Mucosa of stomach (tissue), 1 donor: Measurements from ENCODE around the gene TSPAN18.

Source experiments
- H3K27me3 ChIP-seq: one replicate; pipeline ENCODE4 v1.7.0; 2013; ENCODE audit warnings: mild to moderate bottlenecking, low read length; ENCODE audit not compliant: control insufficient read depth, insufficient read depth
- H3K36me3 ChIP-seq: one replicate; pipeline ENCODE4 v1.7.0; 2013; ENCODE audit warnings: low read length; ENCODE audit not compliant: control insufficient read depth, insufficient read depth
- H3K4me1 ChIP-seq: one replicate; pipeline ENCODE4 v1.7.0; 2013; ENCODE audit warnings: mild to moderate bottlenecking, low read length; ENCODE audit not compliant: control insufficient read depth, insufficient read depth
- H3K4me3 ChIP-seq: one replicate; pipeline ENCODE4 v1.7.0; 2013; ENCODE audit warnings: low read length
- H3K9ac ChIP-seq: one replicate; pipeline ENCODE4 v1.7.0; 2013; ENCODE audit warnings: mild to moderate bottlenecking, low read length, moderate library complexity
- H3K9me3 ChIP-seq: one replicate; pipeline ENCODE4 v1.7.0; 2013; ENCODE audit warnings: mild to moderate bottlenecking, low read length, moderate library complexity; ENCODE audit not compliant: control insufficient read depth
- donor health status: Pancreatic carcinoma.

TSPAN18 gene

DNA sequence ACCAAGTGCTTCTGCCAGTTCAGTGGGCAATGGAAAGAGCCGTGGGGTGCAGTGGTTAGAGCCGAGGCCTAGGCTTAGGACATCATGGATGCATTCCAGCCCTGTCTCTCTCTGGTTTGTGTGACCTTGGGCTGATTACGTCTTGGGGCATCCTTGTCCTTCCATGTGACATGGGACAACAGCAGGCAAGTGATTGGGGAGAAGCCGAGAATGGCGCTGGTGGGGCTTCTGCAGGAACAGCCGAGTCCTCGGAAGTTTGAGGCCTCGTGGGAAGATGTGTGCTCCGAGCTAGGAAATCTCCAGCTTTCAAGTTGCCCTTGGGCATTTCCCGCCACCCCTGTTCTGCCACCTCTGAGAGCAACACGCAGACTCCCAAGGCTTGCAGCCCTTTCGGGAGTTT lies 16.6 kb downstream of the TSPAN18 start:
- H3K4me3 ChIP-seq: no peak overlapping the region
- no peaks in the 10 kb centered on the region for H3K4me1 ChIP-seq
- no peaks in the 10 kb centered on the region for H3K27me3 ChIP-seq
- no peaks in the 10 kb centered on the region for H3K36me3 ChIP-seq
- H3K9me3 ChIP-seq: no peaks in the 10 kb centered on the region
- no peak overlapping the region for H3K9ac ChIP-seq

DNA sequence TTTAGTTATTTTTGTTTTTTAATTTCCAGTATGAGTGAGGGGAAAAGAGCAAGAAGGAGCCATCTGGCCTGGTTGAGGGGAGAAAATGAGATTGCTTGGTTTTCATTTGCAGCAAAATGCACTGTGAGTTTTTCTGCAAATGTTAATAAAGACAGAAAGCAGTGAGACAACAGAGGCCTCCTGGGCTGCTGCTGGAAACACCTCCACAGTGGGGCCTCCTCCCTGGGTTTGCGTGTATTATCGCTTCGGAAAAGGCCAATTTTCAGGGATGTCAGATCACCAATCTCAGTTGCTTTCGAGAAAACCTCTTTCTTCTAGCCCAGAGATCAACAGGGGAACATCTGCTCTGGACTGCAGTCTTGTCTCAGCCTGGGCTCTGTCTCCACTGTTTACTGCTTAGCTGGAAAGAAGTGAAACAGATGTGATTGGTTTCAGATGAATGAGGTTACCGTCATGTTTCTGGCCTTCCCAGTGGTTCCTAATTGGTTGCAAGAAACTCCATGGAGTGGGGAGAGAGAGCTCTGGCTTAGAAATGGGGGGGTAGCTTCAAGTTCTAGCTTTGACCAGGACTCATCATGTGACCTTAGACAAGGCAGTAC lies 17.3 kb downstream of the TSPAN18 start:
- no peak overlapping the region for H3K9ac ChIP-seq
- H3K9me3 ChIP-seq: no peaks in the 10 kb centered on the region
- H3K36me3 ChIP-seq: no peaks in the 10 kb centered on the region
- no peak overlapping the region for H3K4me3 ChIP-seq
- H3K4me1 ChIP-seq: no peaks in the 10 kb centered on the region
- H3K27me3 ChIP-seq: no peaks in the 10 kb centered on the region

DNA sequence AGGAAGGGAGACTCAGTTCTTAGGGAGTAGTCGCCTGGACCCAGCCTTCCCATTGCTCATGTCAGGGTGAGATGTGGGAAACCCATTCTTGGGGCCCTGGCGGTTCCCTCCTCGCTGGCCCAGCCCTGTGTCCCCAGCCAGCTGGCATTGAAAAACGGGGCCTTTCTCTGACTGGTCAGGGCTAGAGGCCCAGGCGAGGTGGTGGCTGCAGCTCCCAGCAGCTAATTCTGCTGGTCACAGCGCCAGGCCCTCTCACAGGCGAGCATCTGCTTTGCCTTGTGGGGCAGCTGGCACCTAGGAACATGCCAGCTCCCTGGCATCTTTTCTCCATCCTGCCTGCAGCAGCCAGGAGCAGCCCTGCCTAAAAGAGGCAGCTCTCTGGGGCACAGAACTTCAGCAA lies 20.1 kb downstream of the TSPAN18 start:
- Histone ChIP-seq H3K36me3 (no peaks in the 10 kb centered on the region), H3K4me1 (no peaks in the 10 kb centered on the region), H3K9me3 (no peaks in the 10 kb centered on the region), H3K27me3 (no peaks in the 10 kb centered on the region), H3K9ac (no peak overlapping the region), H3K4me3 (no peak overlapping the region)

DNA sequence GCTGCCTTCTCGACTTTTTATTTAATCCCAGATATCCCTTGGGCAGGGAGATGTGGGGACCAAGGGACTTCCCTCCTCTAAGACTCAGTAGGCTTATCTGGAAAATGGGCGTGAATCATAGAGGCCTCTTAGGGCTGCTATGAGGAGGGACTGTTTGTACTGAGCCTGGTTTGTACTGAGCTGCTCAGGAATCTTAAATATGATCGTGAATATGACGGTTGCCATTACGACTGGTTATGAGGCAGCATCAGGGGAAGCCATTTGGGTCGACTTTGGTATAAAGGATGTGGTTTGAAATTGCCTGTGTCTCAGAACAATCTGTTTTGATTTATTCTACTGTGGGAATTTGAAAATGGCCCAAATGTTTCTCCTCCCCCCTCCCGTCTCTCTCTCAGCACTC lies 20.6 kb downstream of the TSPAN18 start:
- Histone ChIP-seq H3K27me3 (no peaks in the 10 kb centered on the region), H3K9ac (no peak overlapping the region), H3K4me3 (no peak overlapping the region), H3K36me3 (no peaks in the 10 kb centered on the region), H3K4me1 (no peaks in the 10 kb centered on the region), H3K9me3 (no peaks in the 10 kb centered on the region)

DNA sequence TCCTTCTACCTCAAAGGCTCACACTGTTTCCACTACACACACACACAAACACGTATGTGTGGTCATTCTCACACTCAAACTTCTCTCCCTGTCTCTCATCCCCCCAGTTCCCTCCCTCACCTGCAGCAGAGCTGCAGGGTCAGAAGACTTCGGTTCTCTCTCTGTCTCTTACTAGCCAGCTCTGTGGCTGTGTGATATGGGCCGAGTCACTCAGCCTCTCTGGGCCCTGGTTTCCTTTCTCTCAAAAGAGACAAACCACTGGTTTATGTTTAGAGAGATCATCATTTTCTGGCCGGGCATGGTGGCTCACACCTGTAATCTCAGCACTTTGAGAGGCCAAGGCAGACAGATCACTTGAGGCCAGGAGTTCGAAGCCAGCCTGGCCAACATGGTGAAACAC lies 21.1 kb downstream of the TSPAN18 start:
- Histone ChIP-seq H3K4me3 (no peak overlapping the region), H3K9ac (no peak overlapping the region), H3K36me3 (no peaks in the 10 kb centered on the region), H3K4me1 (no peaks in the 10 kb centered on the region), H3K9me3 (no peaks in the 10 kb centered on the region), H3K27me3 (no peaks in the 10 kb centered on the region)

DNA sequence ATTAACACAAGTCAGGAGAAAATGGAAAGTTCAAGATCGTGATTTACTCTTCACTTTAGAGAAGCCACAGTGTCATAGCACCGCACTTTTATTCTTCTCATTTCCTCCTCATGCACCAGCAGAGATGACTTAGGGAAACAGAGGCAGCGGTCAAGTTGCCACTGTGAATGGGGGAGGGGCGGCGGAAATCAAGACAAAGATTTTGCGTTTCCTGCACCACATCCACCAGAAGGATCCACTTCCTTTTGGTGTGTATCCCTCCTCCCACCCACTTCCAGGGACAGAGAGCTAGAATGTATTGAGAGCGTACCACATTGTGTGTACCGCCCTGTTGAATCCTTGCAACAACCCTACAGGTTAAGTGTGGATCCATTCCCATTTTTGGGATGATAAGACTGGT lies 21.8 kb downstream of the TSPAN18 start:
- no peaks in the 10 kb centered on the region for H3K36me3 ChIP-seq
- H3K4me3 ChIP-seq: no peak overlapping the region
- H3K9ac ChIP-seq: no peak overlapping the region
- H3K9me3 ChIP-seq: no peaks in the 10 kb centered on the region
- no peaks in the 10 kb centered on the region for H3K4me1 ChIP-seq
- no peaks in the 10 kb centered on the region for H3K27me3 ChIP-seq

DNA sequence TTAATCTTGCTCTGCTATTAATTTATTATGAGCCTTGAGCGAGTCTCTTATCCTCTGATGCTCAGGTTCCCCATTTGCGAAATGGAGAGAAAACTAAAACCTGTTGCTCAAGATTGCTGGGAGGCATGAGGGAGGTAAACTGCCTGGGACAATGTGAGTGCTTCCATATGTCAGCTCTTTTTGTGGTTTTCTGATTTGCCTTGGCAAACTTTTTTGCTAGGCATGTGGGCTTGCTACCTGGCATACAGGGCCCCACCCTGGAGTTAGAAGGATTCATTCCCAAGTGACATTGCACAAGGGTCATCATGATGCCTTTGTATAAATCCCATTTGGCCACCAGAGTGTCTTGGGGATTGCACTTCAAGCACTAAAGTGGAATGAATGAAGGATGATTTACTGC lies 22.4 kb downstream of the TSPAN18 start:
- H3K4me3 ChIP-seq: no peak overlapping the region
- no peaks in the 10 kb centered on the region for H3K36me3 ChIP-seq
- H3K9ac ChIP-seq: no peak overlapping the region
- H3K4me1 ChIP-seq: no peaks in the 10 kb centered on the region
- no peaks in the 10 kb centered on the region for H3K9me3 ChIP-seq
- H3K27me3 ChIP-seq: no peaks in the 10 kb centered on the region

DNA sequence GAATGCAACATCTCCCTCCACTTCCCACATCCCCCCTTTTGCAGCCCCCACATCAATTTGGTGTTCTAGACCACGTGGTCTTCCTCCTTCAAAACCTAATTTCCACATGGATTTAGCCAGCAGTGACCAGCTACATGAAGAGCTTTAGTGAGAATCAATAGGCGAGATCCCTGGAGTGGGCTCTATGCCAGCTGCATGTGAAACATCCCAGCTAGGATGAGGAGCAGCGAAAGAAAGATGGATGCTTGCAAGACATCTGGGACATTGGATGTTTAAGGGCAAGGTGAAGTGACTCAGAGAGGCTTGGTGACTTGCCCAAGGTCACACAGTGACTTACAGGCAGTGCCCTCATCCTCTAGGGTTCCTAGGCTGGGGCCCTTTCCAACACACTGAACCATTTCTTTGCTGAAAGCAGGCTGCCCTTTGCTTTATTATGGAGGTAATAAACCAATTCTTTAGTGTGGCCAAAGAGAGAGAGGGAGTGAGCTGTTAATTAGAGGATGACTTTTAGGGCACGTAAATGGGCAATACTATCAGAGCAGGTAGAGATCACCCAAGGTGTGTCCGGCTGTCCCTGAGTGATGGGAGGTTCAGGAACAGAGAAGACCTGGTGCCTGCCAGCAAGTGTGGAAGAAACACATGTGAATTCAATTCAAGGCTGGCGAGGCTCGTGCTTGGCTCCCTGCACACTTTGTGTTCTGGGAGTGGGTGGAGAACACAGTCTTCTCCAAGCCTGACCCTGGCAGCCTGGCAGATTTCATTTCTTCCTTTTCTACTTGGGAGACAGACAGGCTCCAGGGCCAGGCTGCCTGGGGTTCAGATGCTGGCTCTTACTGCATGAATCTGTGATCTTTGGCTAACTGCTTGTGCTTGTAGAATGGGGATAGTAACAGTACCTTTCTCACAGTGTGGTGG lies 24.0 kb downstream of the TSPAN18 start:
- Histone ChIP-seq H3K4me3 (no peak overlapping the region), H3K9me3 (no peaks in the 10 kb centered on the region), H3K4me1 (no peaks in the 10 kb centered on the region), H3K9ac (no peak overlapping the region), H3K36me3 (no peaks in the 10 kb centered on the region), H3K27me3 (no peaks in the 10 kb centered on the region)

DNA sequence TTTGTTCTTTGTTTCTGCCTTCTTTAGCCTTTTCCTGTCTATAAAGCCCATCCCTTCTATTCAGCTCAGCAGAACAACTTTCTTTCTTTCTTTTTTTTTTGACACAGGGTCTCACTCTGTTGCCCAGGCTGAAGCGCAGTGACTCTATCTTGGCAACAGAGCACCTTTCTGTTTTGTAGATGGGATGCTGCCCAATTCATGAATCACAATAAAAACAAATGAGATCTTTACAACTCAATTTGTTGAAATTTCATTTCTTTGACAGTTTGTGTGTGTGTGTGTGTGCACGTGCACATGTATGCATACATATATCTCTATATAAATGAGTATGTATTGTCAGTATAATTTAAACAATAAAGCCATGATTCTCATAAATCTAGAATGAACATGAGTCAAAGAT lies 25.5 kb downstream of the TSPAN18 start:
- H3K9me3 ChIP-seq: no peaks in the 10 kb centered on the region
- H3K9ac ChIP-seq: no peak overlapping the region
- H3K27me3 ChIP-seq: no peaks in the 10 kb centered on the region
- H3K4me3 ChIP-seq: no peak overlapping the region
- H3K36me3 ChIP-seq: no peaks in the 10 kb centered on the region
- H3K4me1 ChIP-seq: no peaks in the 10 kb centered on the region

DNA sequence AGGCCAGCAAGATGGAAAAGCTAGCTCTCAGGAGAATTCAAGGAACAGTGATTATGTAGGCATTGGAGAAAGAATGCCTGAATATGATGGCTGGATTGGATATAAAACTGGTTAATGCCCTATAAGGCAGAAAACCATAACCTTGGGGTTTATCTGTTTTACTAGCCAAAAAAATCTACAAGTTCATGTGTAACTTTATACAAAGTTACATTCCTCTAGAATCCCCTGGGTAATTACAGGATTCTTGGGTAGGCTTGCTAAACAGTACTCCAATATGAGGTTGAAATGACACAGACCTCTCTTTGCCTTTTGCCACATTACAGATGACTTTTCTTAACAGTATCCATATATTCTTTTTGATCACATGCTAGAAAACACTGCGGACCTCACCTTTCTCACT lies 26.0 kb downstream of the TSPAN18 start:
- Histone ChIP-seq H3K4me3 (no peak overlapping the region), H3K9me3 (no peaks in the 10 kb centered on the region), H3K27me3 (no peaks in the 10 kb centered on the region), H3K4me1 (no peaks in the 10 kb centered on the region), H3K9ac (no peak overlapping the region), H3K36me3 (no peaks in the 10 kb centered on the region)

DNA sequence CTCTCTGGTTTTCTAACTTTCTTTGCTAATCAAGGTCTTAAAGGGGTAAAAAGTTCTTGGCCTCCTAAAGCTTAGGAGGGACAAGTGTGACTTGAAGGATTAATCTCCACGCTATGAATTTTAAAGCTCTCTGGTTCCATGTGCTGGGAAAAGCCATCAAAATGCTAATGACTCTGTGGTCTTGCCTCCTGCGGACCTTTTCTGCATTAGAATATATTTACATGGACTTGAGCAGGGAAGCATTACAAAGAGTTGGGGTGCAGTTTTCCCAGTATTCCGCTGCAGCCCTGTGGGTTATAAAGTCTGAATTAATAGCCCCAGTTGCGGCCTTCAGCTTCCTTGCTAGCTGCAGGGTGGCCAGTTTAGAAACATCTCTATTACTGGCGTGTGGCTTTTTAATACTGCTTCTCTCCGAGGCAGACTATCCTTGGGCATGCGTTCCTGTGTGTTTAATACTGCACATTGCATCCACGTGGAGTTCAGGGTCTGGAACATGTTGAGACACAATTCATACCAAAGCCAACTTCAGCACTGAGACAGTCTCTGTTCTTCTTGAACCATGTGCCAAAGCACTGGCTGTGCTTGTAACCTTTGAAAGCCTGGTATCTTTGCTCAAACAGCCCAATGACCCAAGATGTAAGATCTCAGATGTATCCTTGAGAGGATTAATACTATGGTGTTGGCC lies 27.3 kb downstream of the TSPAN18 start:
- no peak overlapping the region for H3K9ac ChIP-seq
- H3K9me3 ChIP-seq: no peaks in the 10 kb centered on the region
- H3K36me3 ChIP-seq: no peaks in the 10 kb centered on the region
- no peak overlapping the region for H3K4me3 ChIP-seq
- H3K27me3 ChIP-seq: no peaks in the 10 kb centered on the region
- no peaks in the 10 kb centered on the region for H3K4me1 ChIP-seq

DNA sequence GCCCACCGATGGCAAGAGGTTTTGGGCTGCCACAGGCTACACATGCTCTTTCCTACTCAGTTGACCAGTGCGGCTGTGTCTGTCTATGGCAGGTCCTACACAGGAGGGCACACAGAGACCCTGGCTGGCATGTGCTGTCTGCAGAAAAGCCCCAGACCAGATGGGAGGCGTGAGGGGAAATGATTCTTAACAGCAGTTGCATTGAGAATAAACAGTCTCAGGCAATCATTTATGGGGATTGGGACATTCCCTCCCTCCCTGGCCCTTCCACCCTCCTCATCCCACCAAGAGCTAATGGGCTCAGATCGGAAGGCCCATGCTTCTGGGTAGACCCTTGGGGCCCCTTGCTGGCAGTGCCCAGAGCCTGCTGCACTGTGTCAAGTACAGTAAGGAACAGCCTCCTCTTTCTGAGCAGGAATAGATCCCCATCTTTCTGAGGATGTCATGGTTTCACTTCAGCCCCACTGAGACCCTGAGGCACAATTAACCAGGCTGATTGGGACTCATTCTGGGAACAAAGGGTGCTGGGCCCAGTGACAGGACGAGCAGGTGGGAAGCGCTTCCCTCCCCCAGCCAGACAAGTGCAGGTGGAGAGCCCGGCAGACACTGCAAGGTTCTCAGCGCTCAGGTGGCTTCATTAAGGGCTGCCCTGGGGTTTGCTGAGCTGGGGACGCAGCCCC lies 28.3 kb downstream of the TSPAN18 start:
- no peak overlapping the region for H3K4me3 ChIP-seq
- H3K27me3 ChIP-seq: no peaks in the 10 kb centered on the region
- H3K9me3 ChIP-seq: no peaks in the 10 kb centered on the region
- no peaks in the 10 kb centered on the region for H3K4me1 ChIP-seq
- H3K36me3 ChIP-seq: no peaks in the 10 kb centered on the region
- no peak overlapping the region for H3K9ac ChIP-seq
